Trophoblast cell (in vitro differentiated cells and primary cell): ENCODE results near the gene AGBL4.

ENCODE experiments used
- DNase-seq, 2 donors: peaks; one replicate each; pipeline ENCODE4 v3.0.0-alpha.2; 2016
- H2AFZ ChIP-seq: 2 replicates; pipeline ENCODE4 v1.6.1; 2013; ENCODE audit warnings: low read length, moderate library complexity, mild to moderate bottlenecking; ENCODE audit not compliant: insufficient read depth, poor library complexity
- H2AK5ac ChIP-seq: 2 replicates; pipeline ENCODE4 v1.6.1; 2013; ENCODE audit warnings: mild to moderate bottlenecking, low read length
- H2BK120ac ChIP-seq: 2 replicates; pipeline ENCODE4 v1.6.1; 2013; ENCODE audit warnings: low read length, mild to moderate bottlenecking, moderate library complexity; ENCODE audit not compliant: insufficient read depth, poor library complexity
- H2BK12ac ChIP-seq: 2 replicates; pipeline ENCODE4 v1.6.1; 2013; ENCODE audit warnings: mild to moderate bottlenecking, low read length, moderate library complexity
- H2BK5ac ChIP-seq: 2 replicates; pipeline ENCODE4 v1.6.1; 2013; ENCODE audit warnings: low read length, low read depth, moderate library complexity, mild to moderate bottlenecking; ENCODE audit not compliant: poor library complexity
- H3K14ac ChIP-seq: 2 replicates; pipeline ENCODE4 v1.6.1; 2013; ENCODE audit warnings: mild to moderate bottlenecking, low read length
- H3K18ac ChIP-seq: 2 replicates; pipeline ENCODE4 v1.6.1; 2013; ENCODE audit warnings: mild to moderate bottlenecking, low read length
- H3K23ac ChIP-seq: 2 replicates; pipeline ENCODE4 v1.6.1; 2013; ENCODE audit warnings: low read length
- H3K27ac ChIP-seq: 2 replicates; pipeline ENCODE4 v1.5.1; 2013; ENCODE audit warnings: low read depth, mild to moderate bottlenecking, inconsistent platforms, low read length, moderate library complexity
- H3K27me3 ChIP-seq: 2 replicates; pipeline ENCODE4 v1.6.1; 2013; ENCODE audit warnings: inconsistent platforms, mild to moderate bottlenecking, low read length, moderate library complexity; ENCODE audit not compliant: insufficient read depth
- H3K36me3 ChIP-seq, 2 experiments: 1 replicate in 1 of 2; 2 replicates in 1 of 2; pipeline ENCODE4 v1.6.1; 2013; ENCODE audit warnings: low read length in 2 of 2, mild to moderate bottlenecking in 2 of 2, moderate library complexity in 1 of 2; ENCODE audit not compliant: insufficient read depth in 2 of 2, control insufficient read depth in 1 of 2
- H3K4ac ChIP-seq: 2 replicates; pipeline ENCODE4 v1.6.1; 2013; ENCODE audit warnings: low read depth, mild to moderate bottlenecking, low read length, moderate library complexity
- H3K4me1 ChIP-seq, 2 experiments: 1 replicate in 1 of 2; 2 replicates in 1 of 2; pipeline ENCODE4 v1.6.1; 2013; ENCODE audit warnings: low read length in 2 of 2, mild to moderate bottlenecking in 2 of 2, moderate library complexity in 1 of 2; ENCODE audit not compliant: insufficient read depth in 2 of 2, control insufficient read depth in 1 of 2
- H3K4me2 ChIP-seq: 2 replicates; pipeline ENCODE4 v1.6.1; 2013; ENCODE audit warnings: inconsistent platforms, mild to moderate bottlenecking, low read length, moderate library complexity
- H3K4me3 ChIP-seq: 2 replicates; pipeline ENCODE4 v1.5.1; 2013; ENCODE audit warnings: mild to moderate bottlenecking, low read depth, low read length, inconsistent platforms
- H3K79me1 ChIP-seq: one replicate; pipeline ENCODE4 v1.6.1; 2013; ENCODE audit warnings: low read length
- H3K79me2 ChIP-seq: 2 replicates; pipeline ENCODE4 v1.6.1; 2013; ENCODE audit warnings: low read length, mild to moderate bottlenecking; ENCODE audit not compliant: control insufficient read depth, insufficient read depth, poor library complexity
- H3K9ac ChIP-seq: 2 replicates; pipeline ENCODE4 v1.6.1; 2013; ENCODE audit warnings: mild to moderate bottlenecking, low read length
- H3K9me3 ChIP-seq: 2 replicates; pipeline ENCODE4 v1.6.1; 2013; ENCODE audit warnings: low read depth, mild to moderate bottlenecking, control low read depth, inconsistent platforms, low read length; ENCODE audit not compliant: insufficient read depth
- H4K12ac ChIP-seq: 2 replicates; pipeline ENCODE4 v1.6.1; 2013; ENCODE audit warnings: low read depth, mild to moderate bottlenecking, low read length, moderate library complexity
- H4K8ac ChIP-seq: 2 replicates; pipeline ENCODE4 v1.6.1; 2013; ENCODE audit warnings: low read depth, mild to moderate bottlenecking, low read length, moderate library complexity
- H4K91ac ChIP-seq: one replicate; pipeline ENCODE4 v1.6.1; 2013; ENCODE audit warnings: low read depth, mild to moderate bottlenecking, low read length, moderate library complexity
- WGBS: extraction: QIAGEN DNeasy Blood & Tissue Kit; methylation state at CpG from one replicate; pipeline ENCODE4 v1.1.7; 2013; ENCODE audit warnings: missing lambda C conversion rate; ENCODE audit not compliant: insufficient read length, insufficient coverage; ENCODE audit errors: extremely low coverage; 5-methylcytosine and 5-hydroxymethylcytosine counted together

AGBL4 gene

GRCh38 chr1:49394200-49394599 is 629.6 kb downstream of the AGBL4 start:
- H3K4me3 ChIP-seq, result no peak overlapping the region
- H3K79me2 ChIP-seq, result no peaks in the 10 kb centered on the region
- no peak overlapping the region for H2BK120ac ChIP-seq
- no peak overlapping the region for H2BK12ac ChIP-seq
- no peak overlapping the region for H3K4ac ChIP-seq
- no peak overlapping the region for H3K23ac ChIP-seq
- no peak overlapping the region for H3K4me2 ChIP-seq
- DNase-seq, result no peak
- H3K18ac ChIP-seq, result no peak overlapping the region
- H3K9ac ChIP-seq, result no peak overlapping the region
- H3K27me3 ChIP-seq, result no peaks in the 10 kb centered on the region
- no peak overlapping the region for H3K27ac ChIP-seq
- no peak overlapping the region for H4K12ac ChIP-seq
- H4K91ac ChIP-seq, result no peak overlapping the region
- peaks cover 2% of the 10 kb centered on the region for H3K9me3 ChIP-seq
- H3K36me3 ChIP-seq, result no peaks in the 10 kb centered on the region
- H4K8ac ChIP-seq, result no peak overlapping the region
- no peak overlapping the region for H3K14ac ChIP-seq
- no peak overlapping the region for H2AK5ac ChIP-seq
- no peak overlapping the region for H2BK5ac ChIP-seq
- WGBS, result no CpG with 5 or more reads among the region's 2 CpGs
- no peak overlapping the region for H2AFZ ChIP-seq
- no peaks in the 10 kb centered on the region for H3K79me1 ChIP-seq
- no peaks in the 10 kb centered on the region for H3K4me1 ChIP-seq

GRCh38 chr1:49389699-49390098 is 634.1 kb downstream of the AGBL4 start:
- Histone ChIP-seq H3K27ac (no peak overlapping the region), H3K4me3 (no peak overlapping the region), H3K9ac (no peak overlapping the region), H3K23ac (no peak overlapping the region), H2BK12ac (no peak overlapping the region), H3K4ac (no peak overlapping the region), H3K14ac (no peak overlapping the region), H3K27me3 (no peaks in the 10 kb centered on the region), H4K8ac (no peak overlapping the region), H2BK5ac (no peak overlapping the region), H3K79me1 (no peaks in the 10 kb centered on the region), H2AK5ac (no peak overlapping the region), H2AFZ (no peak overlapping the region), H3K18ac (no peak overlapping the region), H3K4me2 (no peak overlapping the region), H2BK120ac (no peak overlapping the region), H4K91ac (no peak overlapping the region), H3K79me2 (no peaks in the 10 kb centered on the region), H3K4me1 (no peaks in the 10 kb centered on the region), H3K9me3 (no peaks in the 10 kb centered on the region), H3K36me3 (no peaks in the 10 kb centered on the region), H4K12ac (no peak overlapping the region)
- DNase-seq, result no peak

- Histone ChIP-seq H3K4me2 (no peak overlapping the region), H3K18ac (no peak overlapping the region), H2AK5ac (no peak overlapping the region), H3K9me3 (peaks cover 1% of the 10 kb centered on the region), H3K27ac (no peak overlapping the region), H4K8ac (no peak overlapping the region), H3K79me1 (no peaks in the 10 kb centered on the region), H3K14ac (no peak overlapping the region), H4K91ac (no peak overlapping the region), H3K23ac (no peak overlapping the region), H4K12ac (no peak overlapping the region), H2AFZ (no peak overlapping the region), H2BK120ac (no peak overlapping the region), H3K4me1 (no peaks in the 10 kb centered on the region), H3K79me2 (no peaks in the 10 kb centered on the region), H3K9ac (no peak overlapping the region), H2BK5ac (no peak overlapping the region), H3K36me3 (no peaks in the 10 kb centered on the region), H3K4me3 (no peak overlapping the region), H2BK12ac (no peak overlapping the region), H3K27me3 (no peaks in the 10 kb centered on the region), H3K4ac (no peak overlapping the region)
- WGBS, result no CpG with 5 or more reads among the region's 7 CpGs
- DNase-seq, result peak; percentile 1 to 28
Measured at GRCh38 chr1:49364676-49365075, 659.1 kb downstream of the AGBL4 start.

GRCh38 chr1:49363628-49364027 is 660.1 kb downstream of the AGBL4 start:
- H3K4me3 ChIP-seq, result no peak overlapping the region
- no peak overlapping the region for H2BK12ac ChIP-seq
- no peak overlapping the region for H2BK120ac ChIP-seq
- H3K4ac ChIP-seq, result no peak overlapping the region
- no peak overlapping the region for H3K18ac ChIP-seq
- no CpG with 5 or more reads among the region's 1 CpG for WGBS
- no peaks in the 10 kb centered on the region for H3K36me3 ChIP-seq
- H3K27me3 ChIP-seq, result no peaks in the 10 kb centered on the region
- H3K79me2 ChIP-seq, result no peaks in the 10 kb centered on the region
- H3K79me1 ChIP-seq, result no peaks in the 10 kb centered on the region
- no peak overlapping the region for H3K23ac ChIP-seq
- no peak overlapping the region for H3K27ac ChIP-seq
- DNase-seq, result no peak
- H4K12ac ChIP-seq, result no peak overlapping the region
- H2AK5ac ChIP-seq, result no peak overlapping the region
- no peak overlapping the region for H3K14ac ChIP-seq
- H3K9ac ChIP-seq, result no peak overlapping the region
- no peak overlapping the region for H2AFZ ChIP-seq
- no peak overlapping the region for H2BK5ac ChIP-seq
- H3K4me1 ChIP-seq, result no peaks in the 10 kb centered on the region
- no peak overlapping the region for H3K4me2 ChIP-seq
- H4K8ac ChIP-seq, result no peak overlapping the region
- no peak overlapping the region for H4K91ac ChIP-seq
- peaks cover 1% of the 10 kb centered on the region for H3K9me3 ChIP-seq
